ENCODE results near the gene FBL. TPM values are rescaled to one million over a fixed set of nuclear protein-coding genes. Genes with fewer than 3 reads are reported as not detected.

Gene FBL
- total RNA-seq, 4 donors from 2014 or later = 80.9 to 118 (median 91.1) TPM

DNA sequence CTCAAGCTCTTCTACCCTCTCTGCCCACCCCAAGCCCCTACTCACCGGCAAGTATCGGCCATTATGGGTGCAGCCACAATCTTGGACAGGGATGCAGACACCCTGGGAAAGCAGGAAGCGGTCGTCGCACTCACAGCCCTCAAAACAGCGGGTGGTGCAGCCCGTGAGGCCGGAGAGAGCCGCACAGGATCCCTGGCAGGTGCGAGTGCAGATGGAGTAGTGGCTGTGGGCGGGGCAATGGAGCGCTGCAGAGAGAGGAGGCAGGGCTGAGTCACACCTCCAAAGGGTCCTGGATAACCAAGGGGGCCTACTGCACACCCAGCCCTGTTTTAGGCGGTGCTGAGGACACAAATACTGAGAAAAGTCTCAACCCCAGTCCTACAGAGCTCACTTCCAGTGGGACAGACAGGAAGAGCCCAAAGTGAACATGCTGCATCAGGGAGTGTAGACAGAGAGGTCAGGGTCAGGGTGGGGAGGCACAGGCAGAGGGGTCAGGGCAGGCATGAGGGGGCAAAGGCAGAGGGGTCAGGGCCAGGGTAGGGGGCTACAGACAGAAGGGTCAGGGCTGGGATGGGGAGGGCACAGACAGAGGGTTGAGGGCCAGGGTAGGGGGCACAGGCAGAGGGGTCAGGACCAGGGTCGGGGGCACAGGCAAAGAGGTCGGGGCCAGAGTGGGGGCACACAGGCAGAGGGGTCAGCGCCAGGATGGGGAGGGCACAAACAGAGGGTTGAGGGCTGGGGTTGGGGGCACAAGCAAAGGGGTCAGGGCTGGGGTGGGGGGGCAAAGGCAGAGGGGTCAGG is 24.2 kb upstream of the FBL start:
- no peaks in the 10 kb centered on the region for H3K27me3 ChIP-seq
- H3K9me3 ChIP-seq = no peaks in the 10 kb centered on the region
- TF ChIP-seq POLR2A (IDR thresholded peaks at IDR 0.05) = no peak
- TF ChIP-seq, protein P1, sequence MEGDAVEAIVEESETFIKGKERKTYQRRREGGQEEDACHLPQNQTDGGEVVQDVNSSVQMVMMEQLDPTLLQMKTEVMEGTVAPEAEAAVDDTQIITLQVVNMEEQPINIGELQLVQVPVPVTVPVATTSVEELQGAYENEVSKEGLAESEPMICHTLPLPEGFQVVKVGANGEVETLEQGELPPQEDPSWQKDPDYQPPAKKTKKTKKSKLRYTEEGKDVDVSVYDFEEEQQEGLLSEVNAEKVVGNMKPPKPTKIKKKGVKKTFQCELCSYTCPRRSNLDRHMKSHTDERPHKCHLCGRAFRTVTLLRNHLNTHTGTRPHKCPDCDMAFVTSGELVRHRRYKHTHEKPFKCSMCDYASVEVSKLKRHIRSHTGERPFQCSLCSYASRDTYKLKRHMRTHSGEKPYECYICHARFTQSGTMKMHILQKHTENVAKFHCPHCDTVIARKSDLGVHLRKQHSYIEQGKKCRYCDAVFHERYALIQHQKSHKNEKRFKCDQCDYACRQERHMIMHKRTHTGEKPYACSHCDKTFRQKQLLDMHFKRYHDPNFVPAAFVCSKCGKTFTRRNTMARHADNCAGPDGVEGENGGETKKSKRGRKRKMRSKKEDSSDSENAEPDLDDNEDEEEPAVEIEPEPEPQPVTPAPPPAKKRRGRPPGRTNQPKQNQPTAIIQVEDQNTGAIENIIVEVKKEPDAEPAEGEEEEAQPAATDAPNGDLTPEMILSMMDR (IDR thresholded peaks at IDR 0.05) = no peak
- H3K4me3 ChIP-seq (replicated peaks in 1 of 3) = no peak overlapping the region
- peaks cover 0 to 4% of the 10 kb centered on the region in 2 donors for H3K4me1 ChIP-seq
- intact Hi-C loops (cut with DNase I) = no loop called here
- no peak for DNase-seq
- WGBS, 2 donors = 72 to 73% methylated on average over 12 to 16 of the region's 16 CpGs
- no peak overlapping the region for H3K27ac ChIP-seq
- H3K36me3 ChIP-seq = peaks cover 90 to 99% of the 10 kb centered on the region in 2 donors

DNA sequence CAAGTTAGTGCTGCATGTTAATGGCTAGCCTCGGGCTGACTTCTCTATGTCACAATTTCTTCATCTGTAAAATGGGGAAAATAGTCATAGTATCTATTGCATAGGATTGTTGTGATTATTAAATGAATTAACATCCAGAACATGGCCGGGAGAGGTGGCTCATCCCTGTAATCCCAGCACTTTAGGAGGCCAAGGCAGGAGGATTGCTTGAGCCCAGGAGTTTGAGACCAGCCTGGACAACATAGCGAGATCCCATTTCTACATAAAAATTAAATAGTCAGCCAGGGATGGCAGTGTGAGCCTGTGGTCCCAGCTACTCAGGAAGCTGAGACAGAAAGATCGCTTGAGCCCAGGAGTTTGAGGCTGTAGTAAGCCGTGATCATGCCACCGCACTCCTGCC is 21.8 kb upstream of the FBL start:
- intact Hi-C loops (cut with DNase I) = no loop called here
- Histone ChIP-seq H3K36me3 (peaks cover 76 to 99% of the 10 kb centered on the region in 2 donors), H3K27ac (no peak overlapping the region), H3K4me1 (no peaks in the 10 kb centered on the region), H3K27me3 (no peaks in the 10 kb centered on the region), H3K4me3 (replicated peaks in 1 of 3) (no peak overlapping the region), H3K9me3 (no peaks in the 10 kb centered on the region)
- DNase-seq = no peak
- TF ChIP-seq POLR2A (IDR thresholded peaks at IDR 0.05) = no peak
- TF ChIP-seq, protein P1 (IDR thresholded peaks at IDR 0.05) = no peak
- WGBS, 2 donors = 85 to 97% methylated on average over 6 of the region's 6 CpGs

DNA sequence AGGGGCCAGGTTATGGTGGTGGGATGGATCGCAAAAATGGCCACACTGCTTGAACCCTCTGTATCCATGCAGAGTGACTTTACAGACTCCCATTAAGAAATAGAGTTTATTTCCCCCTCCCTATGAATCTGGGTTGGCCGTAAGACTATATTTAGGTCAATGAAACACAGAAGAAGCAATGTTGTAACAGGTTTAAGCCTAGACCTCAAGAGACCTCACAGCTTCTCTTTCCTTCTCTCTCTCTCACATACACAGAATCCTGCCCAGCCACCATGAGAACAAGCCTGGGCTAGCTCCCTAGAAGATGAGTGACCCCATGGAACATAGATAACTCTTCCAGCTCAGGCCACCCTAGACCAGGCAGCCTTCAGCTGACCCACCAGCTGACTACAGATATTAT is 21.0 kb upstream of the FBL start:
- H3K9me3 ChIP-seq = no peaks in the 10 kb centered on the region

DNA sequence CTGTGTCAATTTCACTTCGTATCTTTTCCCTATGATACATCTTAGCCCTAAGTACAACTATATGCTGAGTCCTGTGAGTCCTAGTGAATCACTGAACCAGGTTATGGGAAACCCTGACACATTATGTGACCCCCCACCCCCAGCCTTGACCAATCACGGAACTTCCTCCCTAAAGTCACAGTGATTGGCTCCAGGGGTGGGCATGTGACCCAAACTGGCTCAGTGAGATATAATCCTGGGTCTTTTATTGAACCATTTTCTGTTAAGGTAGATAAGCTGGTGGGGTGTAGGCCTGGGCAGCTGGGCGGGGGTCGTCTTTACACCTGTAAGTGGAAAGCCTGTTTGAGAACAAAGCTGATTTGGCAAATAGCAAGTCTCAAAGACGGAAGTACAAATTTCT is 19.8 kb upstream of the FBL start:
- intact Hi-C loops (cut with DNase I) = no loop called here
- H3K36me3 ChIP-seq = peaks cover 70 to 82% of the 10 kb centered on the region in 2 donors
- H3K27me3 ChIP-seq = no peaks in the 10 kb centered on the region
- no peak for TF ChIP-seq POLR2A (IDR thresholded peaks at IDR 0.05)
- TF ChIP-seq, protein P1 (IDR thresholded peaks at IDR 0.05) = no peak
- WGBS, 2 donors = 92 to 97% methylated on average over 5 of the region's 5 CpGs
- no peak overlapping the region for H3K4me3 ChIP-seq (replicated peaks in 1 of 3)
- no peaks in the 10 kb centered on the region for H3K9me3 ChIP-seq
- no peaks in the 10 kb centered on the region for H3K4me1 ChIP-seq
- H3K27ac ChIP-seq = no peak overlapping the region
- no peak for DNase-seq

More for the DNA sequence above, 21.0 kb upstream of the FBL start:
- WGBS, 2 donors = 98 to 100% methylated on average over 2 of the region's 2 CpGs
- no peak for DNase-seq
- Histone ChIP-seq H3K4me1 (no peaks in the 10 kb centered on the region), H3K27ac (no peak overlapping the region), H3K27me3 (no peaks in the 10 kb centered on the region), H3K36me3 (peaks cover 77 to 94% of the 10 kb centered on the region in 2 donors), H3K4me3 (replicated peaks in 1 of 3) (no peak overlapping the region)
- no peak for TF ChIP-seq POLR2A (IDR thresholded peaks at IDR 0.05)
- TF ChIP-seq, protein P1 (IDR thresholded peaks at IDR 0.05) = no peak
- intact Hi-C loops (cut with DNase I) = no loop called here

DNA sequence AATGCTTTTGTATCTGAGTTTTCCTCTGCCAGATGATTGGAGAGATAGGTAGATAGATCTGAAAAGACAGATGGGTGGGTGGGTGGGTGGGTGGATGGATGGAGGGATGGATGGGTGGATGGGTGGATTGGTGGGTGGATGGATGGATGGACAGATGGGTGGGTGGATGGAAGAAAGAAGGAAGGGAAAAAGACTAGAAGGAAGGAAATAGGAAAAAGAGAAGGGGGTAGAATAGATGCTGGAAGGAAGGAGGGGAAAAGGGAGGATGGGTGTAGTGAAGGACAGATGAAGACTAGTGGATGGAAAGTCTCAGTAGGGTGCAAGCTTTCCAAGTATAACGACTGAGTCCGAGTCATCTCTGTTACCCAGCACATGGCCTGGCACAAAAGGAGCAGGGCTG is 19.0 kb upstream of the FBL start:
- no peaks in the 10 kb centered on the region for H3K9me3 ChIP-seq
- no peaks in the 10 kb centered on the region for H3K27me3 ChIP-seq
- intact Hi-C loops (cut with DNase I) = no loop called here
- no peak overlapping the region for H3K4me3 ChIP-seq (replicated peaks in 1 of 3)
- TF ChIP-seq POLR2A (IDR thresholded peaks at IDR 0.05) = no peak
- TF ChIP-seq, protein P1 (IDR thresholded peaks at IDR 0.05) = no peak
- H3K36me3 ChIP-seq = peaks cover 67 to 75% of the 10 kb centered on the region in 2 donors
- no peaks in the 10 kb centered on the region for H3K4me1 ChIP-seq
- 91 to 92% methylated on average over 2 of the region's 2 CpGs for WGBS, 2 donors
- no peak overlapping the region for H3K27ac ChIP-seq
- no peak for DNase-seq
